Chondrocyte (in vitro differentiated cells): ENCODE results near the gene TASP1. TPM values are rescaled to one million over a fixed set of nuclear protein-coding genes. Genes with fewer than 3 reads are reported as not detected.

Source experiments
- DNase-seq: peaks from one replicate; pipeline ENCODE4 v3.0.0; 2021; ENCODE audit warnings: mixed read lengths, low spot score
- H3K27ac Mint-ChIP-seq: one replicate; pipeline ENCODE4 v1.8.0; 2021; ENCODE audit warnings: mild to moderate bottlenecking, moderate library complexity, mixed read lengths; ENCODE audit not compliant: unreplicated experiment
- H3K27me3 Mint-ChIP-seq: 2 replicates; pipeline ENCODE4 v1.8.0; 2021; ENCODE audit warnings: low read depth, mixed read lengths
- H3K36me3 Mint-ChIP-seq: 2 replicates; pipeline ENCODE4 v1.8.0; 2021; ENCODE audit warnings: low read depth, mixed read lengths
- H3K4me1 Mint-ChIP-seq: 2 replicates; pipeline ENCODE4 v1.8.0; 2021; ENCODE audit warnings: low read depth, mild to moderate bottlenecking, mixed read lengths
- H3K4me3 Mint-ChIP-seq: one replicate; pipeline ENCODE4 v1.8.0; 2021; ENCODE audit warnings: mild to moderate bottlenecking, moderate library complexity, mixed read lengths; ENCODE audit not compliant: unreplicated experiment
- H3K9me3 Mint-ChIP-seq: 2 replicates; pipeline ENCODE4 v1.8.0; 2021; ENCODE audit warnings: low read depth, mixed read lengths
- total RNA-seq: library from RNA; stranded (reverse); gene quantifications from 3 replicates; pipeline ENCODE4 v1.2.1, GENCODE V29; 2021
- TF ChIP-seq, protein P1 (sequence below): fragments of 200-600 bp; sonication (generic); IDR thresholded peaks from 2 replicates; pipeline ENCODE4 v1.5.0; 2021; ENCODE audit warnings: antibody characterized with exemption, mild to moderate bottlenecking, moderate library complexity

Gene TASP1
- total RNA-seq, 1 donor from 2014 or later = 9.0 TPM

- Mint-ChIP-seq H3K9me3 (no peaks in the 10 kb centered on the region), H3K36me3 (no peaks in the 10 kb centered on the region), H3K27ac (no peak overlapping the region), H3K4me3 (no peak overlapping the region), H3K4me1 (peaks cover 20% of the 10 kb centered on the region), H3K27me3 (no peaks in the 10 kb centered on the region)
- TF ChIP-seq, protein P1, sequence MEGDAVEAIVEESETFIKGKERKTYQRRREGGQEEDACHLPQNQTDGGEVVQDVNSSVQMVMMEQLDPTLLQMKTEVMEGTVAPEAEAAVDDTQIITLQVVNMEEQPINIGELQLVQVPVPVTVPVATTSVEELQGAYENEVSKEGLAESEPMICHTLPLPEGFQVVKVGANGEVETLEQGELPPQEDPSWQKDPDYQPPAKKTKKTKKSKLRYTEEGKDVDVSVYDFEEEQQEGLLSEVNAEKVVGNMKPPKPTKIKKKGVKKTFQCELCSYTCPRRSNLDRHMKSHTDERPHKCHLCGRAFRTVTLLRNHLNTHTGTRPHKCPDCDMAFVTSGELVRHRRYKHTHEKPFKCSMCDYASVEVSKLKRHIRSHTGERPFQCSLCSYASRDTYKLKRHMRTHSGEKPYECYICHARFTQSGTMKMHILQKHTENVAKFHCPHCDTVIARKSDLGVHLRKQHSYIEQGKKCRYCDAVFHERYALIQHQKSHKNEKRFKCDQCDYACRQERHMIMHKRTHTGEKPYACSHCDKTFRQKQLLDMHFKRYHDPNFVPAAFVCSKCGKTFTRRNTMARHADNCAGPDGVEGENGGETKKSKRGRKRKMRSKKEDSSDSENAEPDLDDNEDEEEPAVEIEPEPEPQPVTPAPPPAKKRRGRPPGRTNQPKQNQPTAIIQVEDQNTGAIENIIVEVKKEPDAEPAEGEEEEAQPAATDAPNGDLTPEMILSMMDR = peak; percentile 82
- no peak for DNase-seq
Measured at GRCh38 chr20:13458860-13459451, 179.8 kb downstream of the TASP1 start.

DNA sequence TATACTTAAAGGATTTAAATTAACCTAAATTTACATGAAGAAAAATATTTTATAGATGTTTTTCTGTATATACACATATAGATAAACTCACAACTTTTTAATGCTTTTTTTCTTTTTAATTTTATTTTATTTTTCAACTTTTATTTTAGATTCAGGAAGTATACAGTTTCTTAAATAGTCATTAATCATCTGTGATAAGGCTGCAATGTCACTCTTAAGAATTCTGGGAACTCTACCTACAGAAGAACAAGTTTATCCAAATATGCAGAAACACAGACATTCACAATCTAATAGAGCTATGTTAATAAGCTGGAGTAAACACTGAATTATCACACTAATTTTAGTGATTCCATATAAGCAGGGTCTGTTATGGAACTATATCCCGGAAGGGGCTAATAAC, 181.2 kb downstream of the TASP1 start:
- Mint-ChIP-seq H3K27me3 (no peaks in the 10 kb centered on the region), H3K4me1 (peaks cover 25% of the 10 kb centered on the region), H3K27ac (no peak overlapping the region), H3K4me3 (no peak overlapping the region), H3K36me3 (peaks cover 5% of the 10 kb centered on the region), H3K9me3 (peaks cover 7% of the 10 kb centered on the region)
- TF ChIP-seq, protein P1 = no peak
- no peak for DNase-seq

GRCh38 chr20:13455713-13456112, 183.0 kb downstream of the TASP1 start:
- H3K27ac Mint-ChIP-seq = no peak overlapping the region
- no peaks in the 10 kb centered on the region for H3K27me3 Mint-ChIP-seq
- no peak for DNase-seq
- TF ChIP-seq, protein P1 = no peak
- H3K4me1 Mint-ChIP-seq = peaks cover 25% of the 10 kb centered on the region
- H3K36me3 Mint-ChIP-seq = peaks cover 5% of the 10 kb centered on the region
- H3K4me3 Mint-ChIP-seq = no peak overlapping the region
- H3K9me3 Mint-ChIP-seq = peaks cover 7% of the 10 kb centered on the region

GRCh38 chr20:13453367-13453766, 185.4 kb downstream of the TASP1 start:
- no peak overlapping the region for H3K4me3 Mint-ChIP-seq
- H3K4me1 Mint-ChIP-seq = peaks cover 25% of the 10 kb centered on the region
- TF ChIP-seq, protein P1 = no peak
- no peak for DNase-seq
- no peaks in the 10 kb centered on the region for H3K27me3 Mint-ChIP-seq
- H3K9me3 Mint-ChIP-seq = peaks cover 7% of the 10 kb centered on the region
- H3K36me3 Mint-ChIP-seq = peaks cover 5% of the 10 kb centered on the region
- no peak overlapping the region for H3K27ac Mint-ChIP-seq

DNA sequence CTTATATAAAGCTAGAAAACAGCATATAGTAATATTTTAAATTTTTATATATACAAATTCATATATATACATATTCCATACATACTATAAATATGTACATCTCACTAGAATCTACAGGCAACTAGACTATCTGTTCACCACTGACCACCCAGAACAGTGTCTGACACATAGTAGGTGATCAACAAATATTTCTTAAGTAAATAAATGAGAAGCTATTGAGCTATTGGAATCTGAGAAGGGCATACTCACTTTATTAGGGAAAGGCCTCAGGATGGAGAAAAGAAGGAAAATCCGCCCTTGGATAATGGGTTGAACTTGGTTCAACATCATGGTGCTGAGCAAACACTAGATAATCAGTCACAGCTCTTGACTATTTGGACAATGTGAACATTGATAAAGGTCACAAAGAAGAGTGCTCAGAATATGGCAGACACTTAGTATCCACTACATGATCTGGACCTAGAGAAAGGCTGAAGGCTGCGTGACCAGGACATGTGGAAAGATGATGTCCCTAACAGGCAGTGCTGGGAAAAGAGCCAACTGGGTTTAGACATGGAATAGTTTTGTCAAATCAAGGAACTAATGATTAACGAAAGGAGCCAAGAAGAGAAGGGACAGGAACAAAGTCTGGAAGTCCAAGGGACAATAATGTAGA, 186.1 kb downstream of the TASP1 start:
- Mint-ChIP-seq H3K27ac (peak overlapping the region; percentile 2), H3K36me3 (peaks cover 5% of the 10 kb centered on the region)

More for the DNA sequence above, 186.1 kb downstream of the TASP1 start:
- no peak for DNase-seq
- Mint-ChIP-seq H3K4me1 (peaks cover 25% of the 10 kb centered on the region), H3K9me3 (peaks cover 7% of the 10 kb centered on the region), H3K27me3 (no peaks in the 10 kb centered on the region), H3K4me3 (no peak overlapping the region)
- TF ChIP-seq, protein P1 = no peak
